Measurements from ENCODE around the gene RNF220. TPM values are rescaled to one million over a fixed set of nuclear protein-coding genes. Genes with fewer than 3 reads are reported as not detected.

Gene RNF220
- total and polyA plus RNA-seq, 9 of the 15 experiments (the other 6 are each of a cell fraction or from before 2014, with no cell fraction given) = 5.1 to 117 (median 66.9) TPM

- no peak overlapping the region for H3K4me2 ChIP-seq (ENCODE audit: insufficient read depth, low read length)
- intact Hi-C loops (cut with micrococcal nuclease) (loop anchor here (1.0 kb wide), 1 partner anchor 122 kb away; no protein-coding TSS in a partner anchor), in situ Hi-C loops (cut with MboI) (no loop called here)
- 0 out of 2 replicates have a peak, but pooled peaks cover 4% of the 10 kb centered on the region for H4K20me1 ChIP-seq (replicated peaks; ENCODE audit: control insufficient read depth, insufficient read depth, low read length)
- peak; percentile 64 for FAIRE-seq
- POLR2A ChIA-PET = interaction anchor here (0.6 to 1.6 kb wide), 6 partner anchors 10 to 1801 kb away, joined by 3 to 4 read pairs (median 3); no protein-coding TSS in a partner anchor
- no TSS peak for BruUV-seq (replicated peaks)
- no peaks in the 10 kb centered on the region for H3K9me1 ChIP-seq (ENCODE audit: control insufficient read depth, insufficient read depth, low read length)
- CTCF ChIA-PET (ENCODE audit: low intra/inter-chr PET ratio) = interaction anchor here (1.7 kb wide), 1 partner anchor 122 kb away, joined by 11 read pairs; no protein-coding TSS in a partner anchor
- peaks cover 3% of the 10 kb centered on the region for H3K9me3 ChIP-seq (replicated peaks; ENCODE audit: control insufficient read depth, insufficient read depth, low read depth, low read length)
- no peak overlapping the region for H2AFZ ChIP-seq (ENCODE audit: low read depth, low read length)
- H3K79me2 ChIP-seq (ENCODE audit: control insufficient read depth, insufficient read depth, low read length) = no peaks in the 10 kb centered on the region
- H3K4me1 ChIP-seq (replicated peaks in 1 of 2; ENCODE audit: control insufficient read depth in 2 of 2, insufficient read depth in 2 of 2, low read length in 2 of 2) = no peaks in the 10 kb centered on the region
- no peaks in the 10 kb centered on the region for H3K36me3 ChIP-seq (ENCODE audit: control insufficient read depth, insufficient read depth, low read length)
- WGBS (ENCODE audit: insufficient coverage, low coverage, missing lambda C conversion rate) = 8% methylated on average over 17 of the region's 17 CpGs
- peaks cover 63 to 78% of the 10 kb centered on the region in 2 experiments for H3K27me3 ChIP-seq (ENCODE audit: control insufficient read depth in 2 of 2, insufficient read depth in 2 of 2, low read length in 2 of 2)
- no peak overlapping the region for H3K27ac ChIP-seq (ENCODE audit: extremely low read depth, low read depth, low read length)
- peak in 3 of 4 experiments; percentile 37 to 49 (median 44) for DNase-seq (ENCODE audit: extremely low read depth in 1 of 4, low spot score in 3 of 4)
- no peak overlapping the region for H3K4me3 ChIP-seq
- ATAC-seq = peak; percentile 84
- 0 out of 4 replicates have a peak overlapping the region, but pooled peaks of 1 of the 2 experiments have one; percentile 8 for H3K9ac ChIP-seq (ENCODE audit: insufficient read depth in 1 of 2, low read depth in 2 of 2, low read length in 2 of 2)
- TF ChIP-seq PKNOX1 (IDR thresholded peaks at IDR 0.05) (no peak), CTCF (IDR thresholded peaks at IDR 0.05 in 2 of 3, conservative IDR thresholded peaks at IDR 0.05 in 1 of 3; ENCODE audit: insufficient read depth in 2 of 3, low read depth in 1 of 3, low read length in 3 of 3) (peak; percentile 49 to 69 (median 67)), RAD21 (CRISPR knock-in tag; conservative IDR thresholded peaks at IDR 0.05 in 1 of 2, IDR thresholded peaks at IDR 0.05 in 1 of 2) (peak; percentile 29 to 60)
- TF ChIP-seq, protein P1, sequence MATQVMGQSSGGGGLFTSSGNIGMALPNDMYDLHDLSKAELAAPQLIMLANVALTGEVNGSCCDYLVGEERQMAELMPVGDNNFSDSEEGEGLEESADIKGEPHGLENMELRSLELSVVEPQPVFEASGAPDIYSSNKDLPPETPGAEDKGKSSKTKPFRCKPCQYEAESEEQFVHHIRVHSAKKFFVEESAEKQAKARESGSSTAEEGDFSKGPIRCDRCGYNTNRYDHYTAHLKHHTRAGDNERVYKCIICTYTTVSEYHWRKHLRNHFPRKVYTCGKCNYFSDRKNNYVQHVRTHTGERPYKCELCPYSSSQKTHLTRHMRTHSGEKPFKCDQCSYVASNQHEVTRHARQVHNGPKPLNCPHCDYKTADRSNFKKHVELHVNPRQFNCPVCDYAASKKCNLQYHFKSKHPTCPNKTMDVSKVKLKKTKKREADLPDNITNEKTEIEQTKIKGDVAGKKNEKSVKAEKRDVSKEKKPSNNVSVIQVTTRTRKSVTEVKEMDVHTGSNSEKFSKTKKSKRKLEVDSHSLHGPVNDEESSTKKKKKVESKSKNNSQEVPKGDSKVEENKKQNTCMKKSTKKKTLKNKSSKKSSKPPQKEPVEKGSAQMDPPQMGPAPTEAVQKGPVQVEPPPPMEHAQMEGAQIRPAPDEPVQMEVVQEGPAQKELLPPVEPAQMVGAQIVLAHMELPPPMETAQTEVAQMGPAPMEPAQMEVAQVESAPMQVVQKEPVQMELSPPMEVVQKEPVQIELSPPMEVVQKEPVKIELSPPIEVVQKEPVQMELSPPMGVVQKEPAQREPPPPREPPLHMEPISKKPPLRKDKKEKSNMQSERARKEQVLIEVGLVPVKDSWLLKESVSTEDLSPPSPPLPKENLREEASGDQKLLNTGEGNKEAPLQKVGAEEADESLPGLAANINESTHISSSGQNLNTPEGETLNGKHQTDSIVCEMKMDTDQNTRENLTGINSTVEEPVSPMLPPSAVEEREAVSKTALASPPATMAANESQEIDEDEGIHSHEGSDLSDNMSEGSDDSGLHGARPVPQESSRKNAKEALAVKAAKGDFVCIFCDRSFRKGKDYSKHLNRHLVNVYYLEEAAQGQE (IDR thresholded peaks at IDR 0.05; ENCODE audit: borderline replicate concordance) = peak; percentile 66; the same call in 1 of the 2 replicates
- TF ChIP-seq, protein P1 (CRISPR knock-in tag; IDR thresholded peaks at IDR 0.05; ENCODE audit: low read depth) = no peak
Observed at GRCh38 chr1:44500181-44501046, 95.4 kb downstream of the RNF220 start.

Data from K562 (cell line).